Anterior cingulate cortex (tissue), 58 donors: ENCODE measurements around the gene AP5Z1.
A peak's percentile ranks its signal among the peaks of the same experiment; 100 is the strongest.

ENCODE experiments used
- DNase-seq, 58 donors: peaks; one replicate each; lab custom pipeline; 2025; lab: John Stamatoyannopoulos, UW

Gene AP5Z1, protein sequence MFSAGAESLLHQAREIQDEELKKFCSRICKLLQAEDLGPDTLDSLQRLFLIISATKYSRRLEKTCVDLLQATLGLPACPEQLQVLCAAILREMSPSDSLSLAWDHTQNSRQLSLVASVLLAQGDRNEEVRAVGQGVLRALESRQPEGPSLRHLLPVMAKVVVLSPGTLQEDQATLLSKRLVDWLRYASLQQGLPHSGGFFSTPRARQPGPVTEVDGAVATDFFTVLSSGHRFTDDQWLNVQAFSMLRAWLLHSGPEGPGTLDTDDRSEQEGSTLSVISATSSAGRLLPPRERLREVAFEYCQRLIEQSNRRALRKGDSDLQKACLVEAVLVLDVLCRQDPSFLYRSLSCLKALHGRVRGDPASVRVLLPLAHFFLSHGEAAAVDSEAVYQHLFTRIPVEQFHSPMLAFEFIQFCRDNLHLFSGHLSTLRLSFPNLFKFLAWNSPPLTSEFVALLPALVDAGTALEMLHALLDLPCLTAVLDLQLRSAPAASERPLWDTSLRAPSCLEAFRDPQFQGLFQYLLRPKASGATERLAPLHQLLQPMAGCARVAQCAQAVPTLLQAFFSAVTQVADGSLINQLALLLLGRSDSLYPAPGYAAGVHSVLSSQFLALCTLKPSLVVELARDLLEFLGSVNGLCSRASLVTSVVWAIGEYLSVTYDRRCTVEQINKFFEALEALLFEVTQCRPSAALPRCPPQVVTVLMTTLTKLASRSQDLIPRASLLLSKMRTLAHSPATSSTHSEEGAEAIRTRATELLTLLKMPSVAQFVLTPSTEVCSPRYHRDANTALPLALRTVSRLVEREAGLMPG

DNA sequence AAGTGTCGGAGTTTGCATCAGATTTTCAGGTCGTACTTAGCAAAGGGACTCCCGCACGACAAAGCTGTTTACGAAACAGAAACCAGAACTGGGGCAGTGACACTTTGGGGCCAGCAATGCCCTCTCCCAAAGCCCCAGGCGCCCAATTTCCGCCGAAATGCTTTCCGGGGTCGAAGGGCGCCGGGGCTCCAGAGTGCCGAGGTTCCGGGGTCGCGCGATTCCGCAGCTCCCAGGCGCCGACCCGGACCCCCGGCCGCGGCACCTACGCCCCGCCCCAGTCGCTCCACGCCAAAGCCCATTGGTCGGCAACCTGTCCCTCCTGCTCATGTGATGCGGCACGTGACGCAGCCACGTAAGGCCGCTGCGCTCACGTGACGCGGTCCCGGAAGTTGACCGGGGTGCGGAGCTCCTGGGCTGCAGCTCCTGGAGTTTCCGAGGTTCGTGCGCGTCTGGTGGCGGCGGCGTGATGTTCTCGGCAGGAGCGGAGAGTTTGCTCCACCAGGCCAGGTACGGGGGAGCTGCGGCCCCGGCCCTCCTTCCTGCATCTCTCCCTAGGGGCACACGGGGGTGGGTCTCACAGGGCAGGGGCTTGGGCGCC, at the start of gene AP5Z1:
AP5Z1 (plus strand) TSS at position 374 of the 598 bp plus-strand sequence; CDS start at position 467, 93 bp downstream.
- DNase-seq, result peak; percentile 65 to 98 (median 94)

DNA sequence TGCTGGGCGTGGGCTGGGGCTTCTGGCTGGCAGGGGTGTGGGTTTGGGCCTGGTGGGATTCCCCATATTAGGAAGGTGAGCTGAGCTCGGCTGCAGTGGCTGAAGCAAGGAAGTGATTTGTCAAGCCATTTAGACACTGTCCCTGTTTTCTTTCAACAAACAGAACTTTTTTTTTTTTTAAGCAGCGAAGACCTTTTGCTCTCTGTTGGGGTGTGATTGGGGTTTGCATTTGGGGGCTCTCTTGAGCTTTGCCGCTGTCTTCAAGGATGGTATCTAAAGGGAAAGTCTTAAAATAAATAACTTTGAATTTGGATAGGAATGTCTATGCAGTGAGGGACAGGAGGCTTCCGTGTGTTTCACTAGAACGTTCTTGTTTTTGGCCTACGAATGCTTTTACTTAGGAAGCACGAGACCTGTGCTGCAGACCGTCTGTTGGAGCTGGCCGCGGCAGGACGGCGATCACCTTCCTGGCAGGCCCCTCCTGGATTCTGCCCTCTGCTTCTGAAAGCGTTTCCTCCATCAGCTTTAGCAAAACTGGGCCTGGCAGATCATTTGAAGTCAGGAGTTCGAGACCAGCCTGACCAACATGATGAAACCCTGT, 49.5 kb upstream of the AP5Z1 start:
- DNase-seq, result no peak

DNA sequence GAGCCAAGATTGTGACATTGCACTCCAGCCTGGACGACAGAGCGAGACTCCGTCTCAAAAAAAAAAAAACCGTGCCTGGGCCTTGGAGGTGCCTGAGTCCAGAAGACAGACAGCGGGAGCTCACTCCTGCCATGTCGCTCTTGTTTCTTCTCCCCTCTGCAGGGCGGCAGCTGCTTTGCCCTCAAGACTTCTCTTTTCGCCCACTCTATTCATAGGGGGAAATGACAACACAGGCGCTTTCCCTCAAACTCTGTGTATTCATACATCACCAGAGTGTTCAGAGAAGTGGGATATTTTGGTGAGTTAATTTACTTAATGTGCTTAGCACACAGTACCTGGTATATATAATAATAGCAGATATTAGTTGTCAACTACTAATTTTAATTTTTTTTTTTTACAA, 48.9 kb upstream of the AP5Z1 start:
- no peak for DNase-seq

DNA sequence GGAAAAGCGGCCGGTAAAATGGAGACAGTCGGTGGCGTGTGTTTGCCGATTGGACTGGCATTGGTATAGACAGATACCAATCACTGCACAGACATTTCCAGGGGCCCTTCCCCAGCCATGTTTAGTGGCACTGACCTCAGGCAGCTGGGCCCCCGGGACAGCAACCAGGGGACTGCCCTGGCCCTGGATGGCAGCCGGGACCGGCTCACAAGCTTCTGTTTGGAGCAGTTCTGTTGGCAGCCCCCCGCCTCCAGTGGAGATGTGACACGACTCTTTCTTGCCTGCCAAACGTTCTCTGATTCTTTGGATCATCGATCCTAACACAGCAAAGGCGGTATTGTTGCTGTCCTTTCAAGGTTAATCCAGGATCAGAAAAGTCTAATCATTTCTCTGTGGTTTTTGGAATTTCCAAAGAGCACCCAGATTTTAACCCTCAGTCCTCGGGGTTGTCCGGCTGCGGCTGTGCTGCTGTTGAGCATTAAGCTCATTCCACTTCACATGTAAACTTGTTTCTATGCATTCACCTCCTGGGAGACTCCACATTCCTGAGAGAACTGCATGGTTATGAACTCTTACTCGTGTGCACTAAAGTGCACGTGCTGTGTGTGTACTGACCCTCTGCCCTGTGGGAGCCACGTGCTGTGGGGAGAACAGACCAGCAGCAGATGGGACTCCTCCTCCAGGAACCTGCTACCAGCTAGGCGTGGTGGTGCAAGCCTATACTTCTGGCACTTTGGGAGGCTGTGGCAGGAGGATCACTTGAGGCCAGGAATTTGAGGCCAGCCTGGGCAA, 47.3 kb upstream of the AP5Z1 start:
- peak in 5 of 58 donors; percentile 16 to 25 (median 23) for DNase-seq

DNA sequence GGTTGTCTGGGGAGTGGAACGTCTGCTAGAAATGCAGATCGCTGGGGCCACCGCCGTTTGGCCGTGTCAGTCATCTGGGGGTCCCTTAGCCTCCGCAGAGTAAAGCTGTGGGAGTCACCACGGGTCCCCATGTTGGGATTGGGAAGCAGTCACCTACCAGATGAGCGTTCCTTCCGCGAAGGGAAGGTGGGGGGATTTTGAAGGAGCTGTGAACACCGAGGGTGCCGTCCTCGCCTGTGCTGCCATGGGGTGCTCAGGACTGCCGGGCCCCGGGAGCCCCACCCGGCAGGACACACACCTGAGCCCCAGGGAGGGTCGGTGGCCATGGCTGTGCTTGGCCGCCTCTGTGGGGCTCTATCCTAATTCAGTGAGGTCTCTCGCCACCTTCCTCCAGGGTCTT, 46.2 kb upstream of the AP5Z1 start:
- no peak for DNase-seq

DNA sequence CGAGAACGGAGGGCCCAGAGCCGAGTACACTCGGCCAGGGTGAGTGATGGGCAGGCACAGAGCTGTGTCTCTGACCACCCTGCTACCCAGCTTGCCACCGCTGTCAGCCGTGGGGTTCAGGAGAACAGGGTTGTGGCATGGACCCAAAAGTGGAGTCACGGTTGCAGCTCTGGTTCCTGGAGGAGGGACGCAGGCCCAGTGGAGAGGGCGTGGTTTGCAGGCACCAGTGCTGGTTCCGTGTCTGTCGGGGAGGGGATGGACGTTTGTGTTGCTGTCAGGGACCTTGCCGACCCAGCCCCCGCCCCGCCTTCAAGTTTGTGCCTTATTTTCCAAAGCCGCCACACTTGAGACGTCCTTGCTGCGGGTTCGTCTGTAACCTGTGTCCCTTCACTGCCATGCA, 45.1 kb upstream of the AP5Z1 start:
- peak in 2 of 58 donors; percentile 11 to 29 for DNase-seq

DNA sequence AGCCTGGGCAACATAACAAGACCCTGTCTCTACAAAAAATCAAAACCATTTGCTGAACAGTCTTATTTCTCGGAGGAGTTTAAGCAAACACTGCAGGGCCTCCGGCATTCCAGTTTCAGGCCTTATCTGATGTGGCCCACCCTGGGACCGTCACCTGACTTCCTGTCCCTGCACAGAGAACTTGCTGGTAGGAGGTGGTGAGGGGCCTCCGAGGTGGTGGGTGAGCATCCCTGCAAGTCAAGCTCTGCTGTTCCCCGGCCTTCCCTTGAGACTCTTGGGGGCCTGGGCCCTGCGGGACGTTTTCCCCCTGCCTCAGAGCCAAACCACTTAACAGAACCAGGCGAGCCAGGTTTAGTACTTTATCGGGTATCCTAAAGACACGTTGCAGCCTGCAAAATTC, 44.5 kb upstream of the AP5Z1 start:
- no peak for DNase-seq

DNA sequence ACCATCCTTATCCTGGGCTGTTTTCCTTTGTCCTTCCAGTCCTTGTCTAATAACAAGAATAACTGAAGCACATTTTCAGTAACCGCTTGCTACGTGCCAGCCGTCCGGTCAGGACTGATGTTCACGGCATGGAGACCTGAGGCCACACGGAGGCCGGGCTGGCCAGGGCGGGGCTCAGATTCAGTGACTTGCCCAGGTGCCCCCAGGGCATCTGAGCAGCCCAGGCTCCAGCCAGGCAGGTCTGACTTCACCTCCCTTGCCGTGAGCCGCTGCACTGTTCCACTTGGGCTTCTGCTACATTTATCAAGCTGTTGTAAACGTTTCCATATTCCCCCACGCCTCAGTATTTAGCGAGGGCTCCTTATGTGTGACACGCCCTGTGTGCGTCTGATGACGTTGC, 43.6 kb upstream of the AP5Z1 start:
- no peak for DNase-seq

DNA sequence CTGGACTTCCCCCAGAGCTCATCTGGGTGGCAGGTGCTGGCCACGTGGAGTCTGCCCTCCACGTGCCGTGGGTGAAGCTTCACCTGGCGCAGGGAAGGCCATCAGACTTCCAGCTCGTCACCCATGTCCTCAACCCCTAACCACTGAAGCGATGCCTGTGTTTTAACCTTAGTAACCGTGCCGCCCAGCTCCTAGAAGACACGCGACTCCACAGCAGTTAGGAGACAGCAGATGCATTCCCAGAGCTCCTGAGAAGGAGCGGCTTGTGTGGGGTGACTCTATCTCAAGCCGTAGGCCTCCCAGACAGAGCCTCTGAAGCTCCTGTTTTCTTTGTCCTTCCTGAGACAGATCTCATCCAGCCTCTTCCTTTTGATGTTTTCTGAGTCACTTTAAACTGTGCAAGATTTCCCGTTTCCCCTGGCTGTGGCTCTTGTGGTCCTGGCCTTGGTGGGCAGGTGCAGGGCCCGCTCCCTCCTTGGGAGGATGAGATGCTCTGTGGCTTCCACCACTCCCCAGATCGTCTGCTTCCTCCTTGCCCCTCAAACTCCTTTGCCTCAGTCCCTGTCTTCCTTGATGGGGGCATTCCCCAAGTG, 41.4 kb upstream of the AP5Z1 start:
- DNase-seq, result no peak

DNA sequence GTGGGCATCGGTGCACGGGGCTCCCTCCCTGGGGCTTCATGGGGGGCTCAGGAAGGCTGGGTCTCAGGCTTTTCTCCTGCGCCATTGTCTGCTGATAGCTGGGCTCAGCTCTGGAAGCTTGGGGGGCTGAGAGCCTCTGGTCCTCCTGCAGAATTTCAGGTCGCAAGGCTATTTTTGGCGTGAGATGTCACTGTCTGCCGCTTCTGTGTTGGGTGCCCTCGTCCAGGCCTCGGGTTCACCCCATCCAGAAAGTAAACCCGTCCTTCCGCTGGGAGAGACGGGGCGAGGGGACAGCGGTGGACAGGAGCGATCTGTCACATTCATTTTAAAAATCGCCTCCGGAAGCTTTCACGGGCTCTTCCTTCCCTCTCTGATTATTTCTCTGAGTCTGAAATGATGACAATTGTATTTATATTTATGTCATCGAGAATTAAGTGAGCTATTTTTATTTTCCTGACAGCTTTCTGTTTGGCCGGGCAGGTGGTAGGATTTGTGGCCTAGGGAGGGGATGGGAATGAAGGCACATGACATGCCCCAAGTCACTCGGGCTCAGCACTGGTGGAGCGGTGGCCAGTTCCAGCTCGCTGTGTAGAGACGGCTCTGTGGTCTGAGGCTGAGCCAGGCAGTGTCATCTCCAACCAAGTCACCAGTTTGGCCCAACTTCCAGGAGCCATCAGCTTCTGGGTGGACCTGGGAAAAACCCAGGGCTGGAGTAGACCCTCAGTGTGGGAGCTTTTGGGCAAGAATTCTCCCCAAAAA, 40.7 kb upstream of the AP5Z1 start:
- DNase-seq, result peak in 28 of 58 donors; percentile 13 to 82 (median 51)

DNA sequence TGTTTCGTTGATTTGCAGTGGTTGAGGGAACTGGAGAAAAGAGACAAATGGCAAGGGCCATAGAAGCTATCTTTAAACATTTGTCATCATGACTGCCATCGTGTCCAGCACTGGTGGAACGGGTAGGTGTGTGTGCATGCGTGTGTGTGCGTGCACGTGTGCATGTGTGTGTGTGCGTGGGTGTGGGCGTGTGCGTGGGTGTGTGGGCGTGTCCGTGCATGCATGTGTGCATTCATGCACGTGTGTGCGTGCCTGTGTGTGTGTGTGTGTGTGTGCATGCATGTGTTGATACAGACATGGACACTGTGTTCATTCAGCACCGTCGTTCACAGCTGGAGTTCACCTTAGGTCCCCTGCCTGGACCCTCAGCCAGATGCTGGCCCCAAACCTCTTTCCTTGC, 38.1 kb upstream of the AP5Z1 start:
- DNase-seq, result no peak

DNA sequence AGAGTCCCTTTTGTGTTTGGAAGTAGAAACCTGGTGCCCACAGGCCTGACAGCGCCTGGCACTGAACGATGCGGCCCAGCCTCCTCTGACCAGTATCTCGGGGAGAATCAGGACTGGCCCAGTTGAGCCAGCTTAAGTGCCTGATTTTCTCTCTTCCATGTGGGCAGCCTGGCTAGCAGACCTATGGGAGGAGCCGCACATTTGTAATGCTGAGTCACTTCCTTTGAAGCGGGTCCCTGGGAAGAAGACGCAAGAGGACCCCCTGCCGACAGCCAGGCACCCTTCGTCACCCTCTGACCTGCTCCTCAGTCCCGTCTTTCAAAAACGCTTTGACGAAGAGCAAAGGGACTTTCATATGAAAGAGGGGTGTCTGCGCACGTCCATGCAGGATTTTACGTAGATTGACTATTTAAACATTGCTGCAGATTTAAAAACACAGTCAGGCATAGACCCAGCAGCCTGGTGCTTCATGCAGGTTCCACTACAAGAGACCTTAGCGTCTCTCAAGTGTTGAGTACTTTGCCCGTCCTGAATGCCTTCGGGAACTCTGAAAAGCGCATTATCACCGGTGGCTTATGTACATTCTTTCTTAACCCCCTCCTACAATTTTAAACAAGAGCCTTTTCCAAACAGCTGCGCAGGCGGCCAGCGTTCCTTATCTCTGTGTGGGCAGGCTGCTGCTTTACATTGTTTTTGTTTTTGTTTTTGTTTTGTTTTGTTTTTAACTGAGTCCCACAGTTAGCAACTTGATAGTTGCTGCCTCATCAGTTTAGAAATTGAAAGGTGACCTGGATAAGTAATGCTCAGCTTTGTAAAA, 36.5 kb upstream of the AP5Z1 start:
- peak in 23 of 58 donors; percentile 13 to 58 (median 29) for DNase-seq

DNA sequence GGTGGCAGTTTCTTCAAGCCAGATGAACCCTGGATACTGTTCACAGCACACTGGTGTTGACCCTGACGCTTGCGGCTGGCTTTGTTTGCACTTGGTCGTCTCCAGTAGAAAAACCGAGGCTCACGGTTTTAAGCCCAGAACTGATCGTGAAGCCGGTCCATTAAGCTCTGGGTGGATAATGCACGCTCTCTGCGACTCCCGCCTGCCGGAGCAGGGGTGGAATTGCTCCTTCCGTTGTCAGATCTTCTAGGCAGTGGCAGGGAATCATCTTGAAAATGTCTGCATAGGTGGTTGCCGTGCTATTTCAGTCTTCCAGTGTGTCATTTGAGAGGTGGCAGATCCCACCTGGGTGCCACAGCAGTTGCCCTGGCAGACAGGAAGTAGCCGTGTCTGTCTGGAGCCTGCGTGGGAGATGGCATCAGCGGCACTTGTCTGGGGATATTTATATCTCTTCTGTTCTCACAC, 35.9 kb upstream of the AP5Z1 start:
- peak in 38 of 58 donors; percentile 16 to 78 (median 36) for DNase-seq

DNA sequence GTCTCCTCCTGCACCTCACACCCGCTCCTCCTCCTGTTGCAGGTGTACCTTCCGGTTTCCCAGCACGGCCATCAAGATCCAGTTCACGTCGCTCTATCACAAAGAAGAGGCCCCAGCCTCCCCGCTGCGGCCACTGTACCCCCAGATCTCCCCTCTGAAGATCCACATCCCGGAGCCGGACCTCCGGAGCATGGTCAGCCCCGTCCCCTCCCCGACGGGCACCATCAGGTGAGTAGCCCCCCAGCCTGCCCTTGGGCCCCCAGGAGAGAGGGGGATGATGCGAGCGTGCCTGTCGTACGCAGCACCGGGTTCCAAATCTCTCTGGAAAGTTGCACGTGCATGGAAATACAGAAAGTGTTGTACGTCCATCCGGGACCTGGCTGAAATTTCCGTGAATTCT, 34.6 kb upstream of the AP5Z1 start:
- DNase-seq, result no peak

DNA sequence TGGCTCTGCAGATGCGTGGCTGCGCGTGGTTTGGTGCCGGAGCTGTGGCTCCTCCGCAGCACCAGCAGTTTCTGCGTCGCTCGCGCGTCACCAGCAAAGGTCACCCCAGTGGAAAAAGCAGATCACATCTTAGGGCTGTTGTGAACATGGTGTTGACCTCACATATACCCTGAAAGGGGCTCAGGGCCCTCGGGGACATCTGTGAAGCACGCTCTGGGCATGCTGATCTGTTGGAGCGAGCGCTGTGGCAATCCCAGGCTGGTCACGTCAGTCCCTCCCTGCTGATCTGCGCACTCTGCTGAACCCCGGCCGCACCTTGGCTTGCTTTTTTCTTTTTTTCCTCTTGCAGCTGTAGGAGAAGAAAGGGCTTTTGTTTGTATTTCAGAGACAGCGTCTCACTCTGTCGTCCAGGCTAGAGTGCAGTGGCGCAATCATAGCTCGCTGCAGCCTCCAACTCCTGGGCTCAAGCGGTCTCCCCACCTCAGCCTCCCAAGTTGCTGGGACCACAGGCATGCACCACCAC, 33.3 kb upstream of the AP5Z1 start:
- peak in 22 of 58 donors; percentile 16 to 73 (median 47) for DNase-seq

DNA sequence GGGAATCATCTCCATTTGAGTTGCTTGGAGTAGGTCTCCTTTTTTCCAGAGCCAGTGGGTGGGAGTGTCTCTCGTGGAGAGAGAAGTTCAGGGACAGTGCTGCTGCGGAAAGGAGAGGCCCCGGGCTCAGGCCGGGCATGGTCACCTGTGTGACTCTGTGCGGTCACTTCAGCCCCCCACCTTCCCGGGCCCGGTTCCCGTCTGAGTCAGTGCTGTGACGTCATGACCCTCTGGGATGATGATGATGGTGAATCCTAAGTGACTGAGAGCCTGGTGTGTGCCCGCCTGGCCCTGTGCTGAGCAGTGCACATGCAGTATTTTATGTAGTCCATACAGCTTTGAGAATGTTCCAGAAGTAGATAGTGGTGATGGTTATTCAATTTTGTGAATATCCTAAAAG, 32.6 kb upstream of the AP5Z1 start:
- no peak for DNase-seq
